OCI-LY7 (cell line): ENCODE results near the gene SMG6. TPM values are rescaled to one million over a fixed set of nuclear protein-coding genes. Genes with fewer than 3 reads are reported as not detected.
A peak's percentile ranks its signal among the peaks of the same experiment; 100 is the strongest.

Source experiments
- BruUV-seq: library from RNA; stranded (reverse); fragments of 400-500 nt; replicated peaks from 2 replicates; lab custom pipeline; 2021; lab: Mats Ljungman, UMichigan
- CTCF ChIA-PET: fragments of 300-600 bp; sonication (Branson Sonifier 250); formaldehyde crosslinking; loops from one replicate; lab custom pipeline; 2022; ENCODE audit warnings: antibody characterized with exemption; ENCODE audit not compliant: unreplicated experiment; lab: Charles Lee
- POLR2A ChIA-PET: fragments of 300-600 bp; sonication (Branson Sonifier 250); formaldehyde crosslinking; loops from one replicate; lab custom pipeline; 2022; ENCODE audit warnings: antibody characterized with exemption; lab: Charles Lee
- DNase-seq: peaks from one replicate; pipeline ENCODE4 v3.0.0-alpha.2; 2015; ENCODE audit warnings: low spot score
- H2AFZ ChIP-seq: fragments of 200-600 bp; sonication (generic), shearing (Covaris generic); 2 replicates; pipeline ENCODE4 v1.6.1; 2014; ENCODE audit warnings: mild to moderate bottlenecking, antibody characterized with exemption, low read length, moderate library complexity
- H3K27ac ChIP-seq: fragments of 200-600 bp; sonication (generic); 2 replicates; pipeline ENCODE4 v1.5.1; 2014; ENCODE audit warnings: mixed run types, low read depth, mild to moderate bottlenecking, moderate library complexity, low read length, inconsistent platforms; ENCODE audit not compliant: poor library complexity, severe bottlenecking
- H3K36me3 ChIP-seq: fragments of 200-600 bp; sonication (generic); 2 replicates; pipeline ENCODE4 v1.6.1; 2014; ENCODE audit warnings: mild to moderate bottlenecking, antibody characterized with exemption, low read length, moderate library complexity, mixed read lengths; ENCODE audit not compliant: insufficient read depth
- H3K4me1 ChIP-seq: fragments of 200-600 bp; sonication (generic); 2 replicates; pipeline ENCODE4 v1.5.1; 2014; ENCODE audit warnings: mild to moderate bottlenecking, low read length; ENCODE audit not compliant: insufficient read depth, poor library complexity, severe bottlenecking
- H3K4me2 ChIP-seq: fragments of 200-600 bp; sonication (generic); 2 replicates; pipeline ENCODE4 v1.6.1; 2014; ENCODE audit warnings: mild to moderate bottlenecking, low read length
- H3K4me3 ChIP-seq: fragments of 200-600 bp; sonication (generic); 2 replicates; pipeline ENCODE4 v1.5.1; 2014; ENCODE audit warnings: mild to moderate bottlenecking, low read depth, low read length; ENCODE audit not compliant: poor library complexity, severe bottlenecking
- H3K79me2 ChIP-seq: fragments of 200-600 bp; sonication (generic); 2 replicates; pipeline ENCODE4 v1.6.1; 2016; ENCODE audit warnings: low read depth, mild to moderate bottlenecking, low read length, moderate library complexity, mixed read lengths; ENCODE audit not compliant: insufficient read depth
- H3K9me2 ChIP-seq: fragments of 200-600 bp; sonication (generic); 2 replicates; pipeline ENCODE4 v1.6.1; 2016; ENCODE audit warnings: mild to moderate bottlenecking, low read length, mixed read lengths; ENCODE audit not compliant: insufficient read depth
- H3K9me3 ChIP-seq: fragments of 200-600 bp; sonication (generic); 2 replicates; pipeline ENCODE4 v1.6.1; 2014; ENCODE audit warnings: mild to moderate bottlenecking, mixed run types, low read length, mixed read lengths
- H4K20me1 ChIP-seq: fragments of 200-600 bp; sonication (generic); 2 replicates; pipeline ENCODE4 v1.6.1; 2014; ENCODE audit warnings: mild to moderate bottlenecking, antibody characterized with exemption, low read length, moderate library complexity, mixed read lengths; ENCODE audit not compliant: insufficient read depth
- EZH2phosphoT487 ChIP-seq: fragments of 200-600 bp; sonication (generic); IDR thresholded peaks from 2 replicates; pipeline ENCODE4 v1.6.1; 2018; ENCODE audit warnings: low read depth, borderline replicate concordance, mild to moderate bottlenecking, mixed run types, antibody characterized with exemption, low read length, moderate library complexity, mixed read lengths
- intact Hi-C: fragments of 100-400 bp; cut with micrococcal nuclease; formaldehyde crosslinking; loops from one replicate; pipeline ENCODE4 v1.10.0; 2022; ENCODE audit not compliant: unreplicated experiment
- total RNA-seq, 2 experiments: library from RNA; depleted of rRNA in 1 of 2; stranded (reverse); fragments of >200 nt in 1 of 2; shearing (Covaris generic) in 1 of 2; gene quantifications; 2 replicates each; pipeline ENCODE4 v1.2.3, GENCODE V29; 2014 to 2022
- TF ChIP-seq, protein P1 (sequence below): fragments of 200-600 bp; sonication (generic); conservative IDR thresholded peaks from 2 replicates; pipeline ENCODE4 v1.5.1; 2014; ENCODE audit warnings: mild to moderate bottlenecking, antibody characterized with exemption, low read length, moderate library complexity, mixed read lengths

The SMG6 gene
- total RNA-seq, 2 experiments from 2014 or later, result 12.5 to 17.8 TPM

DNA sequence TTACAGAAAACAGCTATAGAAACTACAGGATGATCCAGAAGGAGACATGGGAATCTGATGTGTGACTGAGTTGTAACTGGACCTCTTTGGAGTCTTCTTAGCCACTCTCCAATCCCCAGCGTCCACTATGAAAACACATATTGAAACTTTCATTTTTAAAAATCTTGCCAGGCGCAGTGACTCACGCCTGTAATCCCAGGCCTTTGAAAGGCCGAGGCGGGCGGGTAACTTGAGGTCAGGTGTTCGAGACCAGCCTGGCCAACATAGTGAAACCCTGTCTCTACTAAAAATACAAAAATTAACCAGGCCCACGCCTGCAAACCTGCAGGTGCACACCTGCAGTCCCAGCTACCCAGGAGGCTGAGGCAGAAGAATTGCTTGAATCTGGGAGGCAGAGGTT, 195.4 kb downstream of the SMG6 start:
- POLR2A ChIA-PET, result interaction anchor here (1.0 to 1.6 kb wide), 2 partner anchors 10 to 39 kb away, joined by 3 to 4 read pairs; no protein-coding TSS in a partner anchor

GRCh38 chr17:2107506-2107905, 196.1 kb downstream of the SMG6 start:
- Histone ChIP-seq H2AFZ (no peak overlapping the region), H3K36me3 (no peaks in the 10 kb centered on the region), H3K4me1 (peaks cover 11% of the 10 kb centered on the region), H3K79me2 (no peaks in the 10 kb centered on the region), H3K9me3 (no peaks in the 10 kb centered on the region), H3K4me3 (no peak overlapping the region), H4K20me1 (no peaks in the 10 kb centered on the region), H3K4me2 (no peak overlapping the region), H3K9me2 (no peaks in the 10 kb centered on the region), H3K27ac (no peak overlapping the region)
- POLR2A ChIA-PET, result interaction anchor here (1.0 to 1.6 kb wide), 2 partner anchors 11 to 39 kb away, joined by 3 to 4 read pairs; no protein-coding TSS in a partner anchor
- CTCF ChIA-PET, result interaction anchor here (1.2 kb wide), 1 partner anchor 18 kb away, joined by 3 read pairs; no protein-coding TSS in a partner anchor
- no TSS peak for BruUV-seq
- intact Hi-C loops, result no loop called here
- DNase-seq, result no peak
- TF ChIP-seq EZH2phosphoT487, result no peak
- TF ChIP-seq, protein P1, sequence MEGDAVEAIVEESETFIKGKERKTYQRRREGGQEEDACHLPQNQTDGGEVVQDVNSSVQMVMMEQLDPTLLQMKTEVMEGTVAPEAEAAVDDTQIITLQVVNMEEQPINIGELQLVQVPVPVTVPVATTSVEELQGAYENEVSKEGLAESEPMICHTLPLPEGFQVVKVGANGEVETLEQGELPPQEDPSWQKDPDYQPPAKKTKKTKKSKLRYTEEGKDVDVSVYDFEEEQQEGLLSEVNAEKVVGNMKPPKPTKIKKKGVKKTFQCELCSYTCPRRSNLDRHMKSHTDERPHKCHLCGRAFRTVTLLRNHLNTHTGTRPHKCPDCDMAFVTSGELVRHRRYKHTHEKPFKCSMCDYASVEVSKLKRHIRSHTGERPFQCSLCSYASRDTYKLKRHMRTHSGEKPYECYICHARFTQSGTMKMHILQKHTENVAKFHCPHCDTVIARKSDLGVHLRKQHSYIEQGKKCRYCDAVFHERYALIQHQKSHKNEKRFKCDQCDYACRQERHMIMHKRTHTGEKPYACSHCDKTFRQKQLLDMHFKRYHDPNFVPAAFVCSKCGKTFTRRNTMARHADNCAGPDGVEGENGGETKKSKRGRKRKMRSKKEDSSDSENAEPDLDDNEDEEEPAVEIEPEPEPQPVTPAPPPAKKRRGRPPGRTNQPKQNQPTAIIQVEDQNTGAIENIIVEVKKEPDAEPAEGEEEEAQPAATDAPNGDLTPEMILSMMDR, result no peak

More for the DNA sequence above, 195.4 kb downstream of the SMG6 start:
- Histone ChIP-seq H3K79me2 (no peaks in the 10 kb centered on the region), H3K9me2 (no peaks in the 10 kb centered on the region), H2AFZ (no peak overlapping the region), H4K20me1 (no peaks in the 10 kb centered on the region), H3K27ac (no peak overlapping the region), H3K4me2 (0 out of 2 replicates have a peak overlapping the region, but pooled peaks have one; percentile 6), H3K9me3 (no peaks in the 10 kb centered on the region), H3K4me1 (peaks cover 11% of the 10 kb centered on the region), H3K36me3 (no peaks in the 10 kb centered on the region), H3K4me3 (no peak overlapping the region)
- TF ChIP-seq, protein P1, result no peak
- TF ChIP-seq EZH2phosphoT487, result no peak
- CTCF ChIA-PET, result interaction anchor here (1.2 kb wide), 1 partner anchor 19 kb away, joined by 3 read pairs; no protein-coding TSS in a partner anchor
- BruUV-seq, result no TSS peak
- DNase-seq, result no peak
- intact Hi-C loops, result no loop called here

DNA sequence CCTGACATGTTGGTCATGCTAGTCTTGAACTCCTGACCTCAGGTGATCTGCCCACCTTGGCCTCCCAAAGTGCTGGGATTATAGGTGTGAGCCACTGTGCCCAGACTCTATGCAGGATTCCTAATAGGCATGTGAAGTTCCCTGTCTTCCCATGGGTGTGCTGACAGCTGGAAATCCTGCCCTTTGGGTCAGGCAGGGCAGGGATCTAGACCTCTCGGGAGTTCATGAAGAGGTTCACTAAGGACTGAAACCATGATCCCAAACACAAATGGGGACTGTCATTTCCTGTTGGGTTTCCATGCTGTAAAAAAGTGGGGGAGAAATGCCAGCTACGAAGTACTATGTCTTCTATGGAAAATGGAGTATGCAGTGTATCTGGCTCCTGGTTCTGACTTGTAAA, 196.5 kb downstream of the SMG6 start:
- DNase-seq, result no peak

More for the DNA sequence above, 196.5 kb downstream of the SMG6 start:
- no peak for TF ChIP-seq EZH2phosphoT487
- TF ChIP-seq, protein P1, result no peak
- H3K27ac ChIP-seq, result no peak overlapping the region
- ChIA-PET CTCF (no interaction called here), POLR2A (interaction anchor here (1.6 kb wide), 1 partner anchor 11 kb away, joined by 4 read pairs; no protein-coding TSS in a partner anchor)
- intact Hi-C loops, result no loop called here
- no peaks in the 10 kb centered on the region for H3K79me2 ChIP-seq
- no peak overlapping the region for H3K4me3 ChIP-seq
- no peak overlapping the region for H3K4me2 ChIP-seq
- no peaks in the 10 kb centered on the region for H3K9me3 ChIP-seq
- H3K4me1 ChIP-seq, result peaks cover 11% of the 10 kb centered on the region
- H4K20me1 ChIP-seq, result no peaks in the 10 kb centered on the region
- H3K36me3 ChIP-seq, result no peaks in the 10 kb centered on the region
- no TSS peak for BruUV-seq
- no peak overlapping the region for H2AFZ ChIP-seq
- H3K9me2 ChIP-seq, result no peaks in the 10 kb centered on the region
